ENCODE results near the gene PGD. TPM values are rescaled to one million over a fixed set of nuclear protein-coding genes. Genes with fewer than 3 reads are reported as not detected.
"Not testable (repeated sequence)": the region's sequence is repeated elsewhere in the genome, so short reads cannot be mapped to it uniquely, and the experiment has no call there.

Gene PGD
- 100 to 1,000 TPM; 128 to 504 (median 213) TPM for total RNA-seq

- in situ Hi-C loops (cut with MboI; ENCODE audit: low pct_unique_long_range_greater_than_20kb in 2 of 9, low sequenced_read_pairs in 9 of 9, unreplicated experiment in 9 of 9), result no loop called here
- peaks cover 10 to 14% of the 10 kb centered on the region in 2 donors for H3K4me1 ChIP-seq (replicated peaks in 1 of 2)
- 0 to 2% (median 1%) methylated on average over 14 to 38 of the region's 76 CpGs; no CpG with 5 or more reads in 7 of the 10 experiments for WGBS, 10 experiments
- H3K27ac ChIP-seq, result peak within 1 kb of the TSS; percentile 82 to 95
- H3K4me3 ChIP-seq, result peak within 1 kb of the TSS; percentile 75 to 92 (median 79)
- peak; percentile 86 to 93 (median 92) for ATAC-seq (replicated peaks in 6 of 8)
Observed at GRCh38 chr1:10398734-10399443, at the start of gene PGD. Gene PGD, plus strand, starts transcription at chr1:10399064. Its CDS starts 54 bp downstream, at chr1:10399118.

GRCh38 chr1:10353282-10353681, 45.6 kb upstream of the PGD start:
- peak in 1 of 8 experiments; percentile 54 for ATAC-seq (replicated peaks in 6 of 8)
- no peaks in the 10 kb centered on the region for H3K4me1 ChIP-seq (replicated peaks in 1 of 2)
- no peak overlapping the region for H3K4me3 ChIP-seq
- in situ Hi-C loops (cut with MboI; ENCODE audit: low pct_unique_long_range_greater_than_20kb in 2 of 9, low sequenced_read_pairs in 9 of 9, unreplicated experiment in 9 of 9), result no loop called here
- WGBS, 10 experiments, result 55 to 100% (median 64%) methylated on average over 1 to 4 of the region's 4 CpGs; no CpG with 5 or more reads in 2 of the 10 experiments
- no peak overlapping the region for H3K27ac ChIP-seq

GRCh38 chr1:10353693-10354092, 45.2 kb upstream of the PGD start:
- H3K4me3 ChIP-seq, result no peak overlapping the region
- ATAC-seq (replicated peaks in 6 of 8), result no peak
- H3K27ac ChIP-seq, result no peak overlapping the region
- in situ Hi-C loops (cut with MboI; ENCODE audit: low pct_unique_long_range_greater_than_20kb in 2 of 9, low sequenced_read_pairs in 9 of 9, unreplicated experiment in 9 of 9), result no loop called here
- WGBS, 10 experiments, result 36 to 85% (median 80%) methylated on average over 1 to 2 of the region's 2 CpGs; no CpG with 5 or more reads in 1 of the 10 experiments
- no peaks in the 10 kb centered on the region for H3K4me1 ChIP-seq (replicated peaks in 1 of 2)

GRCh38 chr1:10360045-10360444, 38.8 kb upstream of the PGD start:
- no peak for ATAC-seq (replicated peaks in 6 of 8)
- in situ Hi-C loops (cut with MboI; ENCODE audit: low pct_unique_long_range_greater_than_20kb in 2 of 9, low sequenced_read_pairs in 9 of 9, unreplicated experiment in 9 of 9), result no loop called here
- Histone ChIP-seq H3K4me1 (replicated peaks in 1 of 2) (no peaks in the 10 kb centered on the region), H3K27ac (no peak overlapping the region), H3K4me3 (no peak overlapping the region)
- WGBS, 10 experiments, result 100% methylated on average over 1 of the region's 1 CpG; no CpG with 5 or more reads in 8 of the 10 experiments

GRCh38 chr1:10361515-10361914, 37.3 kb upstream of the PGD start:
- WGBS, 10 experiments, result 84 to 100% (median 95%) methylated on average over 2 to 10 of the region's 10 CpGs; no CpG with 5 or more reads in 1 of the 10 experiments
- Histone ChIP-seq H3K27ac (no peak overlapping the region), H3K4me1 (replicated peaks in 1 of 2) (no peaks in the 10 kb centered on the region), H3K4me3 (no peak overlapping the region)
- ATAC-seq (replicated peaks in 6 of 8), result no peak
- in situ Hi-C loops (cut with MboI; ENCODE audit: low pct_unique_long_range_greater_than_20kb in 2 of 9, low sequenced_read_pairs in 9 of 9, unreplicated experiment in 9 of 9), result no loop called here

- WGBS, 10 experiments, result 41 to 95% (median 90%) methylated on average over 5 to 6 of the region's 6 CpGs; no CpG with 5 or more reads in 4 of the 10 experiments
- no peak overlapping the region for H3K27ac ChIP-seq
- H3K4me1 ChIP-seq (replicated peaks in 1 of 2), result no peaks in the 10 kb centered on the region
- in situ Hi-C loops (cut with MboI; ENCODE audit: low pct_unique_long_range_greater_than_20kb in 2 of 9, low sequenced_read_pairs in 9 of 9, unreplicated experiment in 9 of 9), result no loop called here
- no peak for ATAC-seq (replicated peaks in 6 of 8)
- no peak overlapping the region for H3K4me3 ChIP-seq
Observed at GRCh38 chr1:10368194-10368593, 30.7 kb upstream of the PGD start.

GRCh38 chr1:10374442-10374860, 24.4 kb upstream of the PGD start:
- Histone ChIP-seq H3K27ac (peak overlapping the region; percentile 32 to 42), H3K4me1 (replicated peaks in 1 of 2) (peaks cover 3 to 6% of the 10 kb centered on the region in 2 donors), H3K4me3 (no peak overlapping the region)
- in situ Hi-C loops (cut with MboI; ENCODE audit: low pct_unique_long_range_greater_than_20kb in 2 of 9, low sequenced_read_pairs in 9 of 9, unreplicated experiment in 9 of 9), result no loop called here
- 83 to 98% (median 96%) methylated on average over 2 to 8 of the region's 8 CpGs; no CpG with 5 or more reads in 2 of the 10 experiments for WGBS, 10 experiments
- peak in 5 of 8 experiments; percentile 49 to 90 (median 70) for ATAC-seq (replicated peaks in 6 of 8)

GRCh38 chr1:10377365-10378029, 21.4 kb upstream of the PGD start:
- in situ Hi-C loops (cut with MboI; ENCODE audit: low pct_unique_long_range_greater_than_20kb in 2 of 9, low sequenced_read_pairs in 9 of 9, unreplicated experiment in 9 of 9); H3K4me1 ChIP-seq (replicated peaks in 1 of 2); H3K4me3 ChIP-seq; H3K27ac ChIP-seq: not testable (repeated sequence)
- ATAC-seq (replicated peaks in 6 of 8), result peak; percentile 48 to 91 (median 62)
- 15 to 96% (median 86%) methylated on average over 2 to 7 of the region's 14 CpGs; no CpG with 5 or more reads in 3 of the 10 experiments for WGBS, 10 experiments

GRCh38 chr1:10378081-10378841, 20.6 kb upstream of the PGD start:
- peak in 1 of 8 experiments; percentile 8 for ATAC-seq (replicated peaks in 6 of 8)

GRCh38 chr1:10379101-10379620, 19.7 kb upstream of the PGD start:
- ATAC-seq (replicated peaks in 6 of 8), result no peak
- H3K4me1 ChIP-seq (replicated peaks in 1 of 2), result peaks cover 1 to 5% of the 10 kb centered on the region in 2 donors
- WGBS, 10 experiments, result 76 to 100% (median 94%) methylated on average over 1 to 10 of the region's 10 CpGs; no CpG with 5 or more reads in 1 of the 10 experiments
- H3K27ac ChIP-seq, result no peak overlapping the region
- no peak overlapping the region for H3K4me3 ChIP-seq
- in situ Hi-C loops (cut with MboI; ENCODE audit: low pct_unique_long_range_greater_than_20kb in 2 of 9, low sequenced_read_pairs in 9 of 9, unreplicated experiment in 9 of 9), result no loop called here

More at GRCh38 chr1:10378081-10378841, 20.6 kb upstream of the PGD start:
- in situ Hi-C loops (cut with MboI; ENCODE audit: low pct_unique_long_range_greater_than_20kb in 2 of 9, low sequenced_read_pairs in 9 of 9, unreplicated experiment in 9 of 9), result no loop called here
- H3K27ac ChIP-seq, result no peak overlapping the region
- H3K4me1 ChIP-seq (replicated peaks in 1 of 2), result peaks cover 3 to 6% of the 10 kb centered on the region in 2 donors
- 72 to 100% (median 92%) methylated on average over 1 to 14 of the region's 15 CpGs; no CpG with 5 or more reads in 1 of the 10 experiments for WGBS, 10 experiments
- no peak overlapping the region for H3K4me3 ChIP-seq

- WGBS, 10 experiments, result 69 to 100% (median 98%) methylated on average over 2 to 6 of the region's 6 CpGs; no CpG with 5 or more reads in 3 of the 10 experiments
- Histone ChIP-seq H3K4me1 (replicated peaks in 1 of 2) (no peaks in the 10 kb centered on the region), H3K27ac (no peak overlapping the region), H3K4me3 (no peak overlapping the region)
- in situ Hi-C loops (cut with MboI; ENCODE audit: low pct_unique_long_range_greater_than_20kb in 2 of 9, low sequenced_read_pairs in 9 of 9, unreplicated experiment in 9 of 9), result no loop called here
- no peak for ATAC-seq (replicated peaks in 6 of 8)
Observed at GRCh38 chr1:10379676-10380075, 19.2 kb upstream of the PGD start.

GRCh38 chr1:10380594-10381275, 18.1 kb upstream of the PGD start:
- in situ Hi-C loops (cut with MboI; ENCODE audit: low pct_unique_long_range_greater_than_20kb in 2 of 9, low sequenced_read_pairs in 9 of 9, unreplicated experiment in 9 of 9), result no loop called here
- H3K4me1 ChIP-seq (replicated peaks in 1 of 2), result no peaks in the 10 kb centered on the region
- H3K27ac ChIP-seq, result no peak overlapping the region
- peak in 5 of 8 experiments; percentile 26 to 72 (median 43) for ATAC-seq (replicated peaks in 6 of 8)
- 7 to 100% (median 76%) methylated on average over 1 to 5 of the region's 5 CpGs for WGBS, 10 experiments
- H3K4me3 ChIP-seq, result no peak overlapping the region
